Natural killer cell (primary cell): Measurements from ENCODE around the gene CTTN. TPM values are rescaled to one million over a fixed set of nuclear protein-coding genes. Genes with fewer than 3 reads are reported as not detected.
A peak's percentile ranks its signal among the peaks of the same experiment; 100 is the strongest.

Experiments used
- ATAC-seq, 3 donors: fragments of 150-1000 bp in 2 of 3; fragments of 200-7000 bp in 1 of 3; cut with Tn5 transposase; 1 replicate in 1 of 3; 2 replicates in 2 of 3; pipeline ENCODE4 v1.10.0; 2021; ENCODE audit warnings: mild to moderate bottlenecking in 2 of 3, moderate library complexity in 2 of 3
- DNase-seq, 2 donors: peaks; one replicate each; pipeline versions ENCODE4 v3.0.0 to v3.0.0-alpha.2; 2013 to 2021; ENCODE audit warnings: mixed read lengths in 1 of 2
- H3K27ac ChIP-seq: one replicate; pipeline ENCODE4 v1.5.1; 2013; ENCODE audit warnings: mild to moderate bottlenecking, low read length
- H3K27me3 ChIP-seq: one replicate; pipeline ENCODE4 v1.6.1; 2013; ENCODE audit warnings: low read length; ENCODE audit not compliant: control insufficient read depth, insufficient read depth
- H3K36me3 ChIP-seq: one replicate; pipeline ENCODE4 v1.6.1; 2013; ENCODE audit warnings: low read length; ENCODE audit not compliant: control insufficient read depth, insufficient read depth
- H3K4me1 ChIP-seq: one replicate; pipeline ENCODE4 v1.6.1; 2013; ENCODE audit warnings: low read length; ENCODE audit not compliant: control insufficient read depth, insufficient read depth
- H3K4me3 ChIP-seq: one replicate; pipeline ENCODE4 v1.5.1; 2013; ENCODE audit warnings: low read length
- H3K9me3 ChIP-seq: one replicate; pipeline ENCODE4 v1.6.1; 2013; ENCODE audit warnings: low read length; ENCODE audit not compliant: control insufficient read depth, insufficient read depth
- H3K27ac Mint-ChIP-seq, 2 donors: one replicate each; pipeline ENCODE4 v1.8.0; 2022; ENCODE audit warnings: mild to moderate bottlenecking in 2 of 2, mixed read lengths in 2 of 2, moderate library complexity in 1 of 2
- H3K27me3 Mint-ChIP-seq, 2 donors: one replicate each; pipeline ENCODE4 v1.8.0; 2022; ENCODE audit warnings: low read depth in 2 of 2, mixed read lengths in 2 of 2
- H3K36me3 Mint-ChIP-seq: one replicate; pipeline ENCODE4 v1.8.0; 2022; ENCODE audit warnings: mixed read lengths
- H3K4me1 Mint-ChIP-seq, 2 donors: one replicate each; pipeline ENCODE4 v1.8.0; 2022; ENCODE audit warnings: mixed read lengths in 2 of 2
- H3K4me3 Mint-ChIP-seq: one replicate; pipeline ENCODE4 v1.8.0; 2022; ENCODE audit warnings: mild to moderate bottlenecking, moderate library complexity, mixed read lengths
- H3K9me3 Mint-ChIP-seq, 2 donors: one replicate each; pipeline ENCODE4 v1.8.0; 2022; ENCODE audit warnings: mixed read lengths in 2 of 2
- CTCF ChIP-seq: fragments of 200-600 bp; IDR thresholded peaks from one replicate; pipeline ENCODE4 v1.8.0; 2022; ENCODE audit warnings: antibody characterized with exemption
- WGBS: methylation state at CpG from one replicate; pipeline ENCODE4 v1.1.7; 2013; ENCODE audit warnings: missing lambda C conversion rate; ENCODE audit not compliant: insufficient coverage; 5-methylcytosine and 5-hydroxymethylcytosine counted together
- intact Hi-C: fragments of 100-400 bp; cut with micrococcal nuclease; formaldehyde crosslinking; loops from one replicate; pipeline ENCODE4 v1.14.2; 2022
- total RNA-seq, 4 donors: library from RNA; stranded (reverse); fragments of 120-200 nt in 1 of 4; gene quantifications; one replicate each; pipeline versions ENCODE4 v1.2.3 to v1.2.4, GENCODE V29; 2013 to 2022

CTTN gene
- total RNA-seq, 3 donors from 2014 or later (not counting 1 experiment from before 2014, with no cell fraction given), result 0.59 to 5.8 (median 1.8) TPM

DNA sequence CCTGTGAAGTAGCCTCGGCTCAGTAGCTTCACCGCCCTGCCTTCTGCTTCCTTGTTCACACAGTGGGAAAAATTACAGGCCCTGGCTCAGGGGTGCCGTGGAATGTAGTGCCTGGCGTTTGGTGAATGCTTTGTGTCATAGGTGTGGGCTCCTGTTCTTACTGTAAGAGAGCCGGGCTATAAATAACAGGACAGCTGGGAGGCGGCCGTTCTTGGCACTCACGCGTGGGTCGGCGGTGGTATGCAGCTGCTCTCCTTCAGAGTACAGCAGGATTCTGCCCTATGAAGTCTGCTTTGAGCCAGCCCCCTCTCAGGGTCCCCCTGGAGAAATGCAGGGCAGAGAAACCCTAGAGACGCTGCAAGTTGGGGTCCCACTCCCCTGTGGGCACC is 84.2 kb downstream of the CTTN start:
- no peaks in the 10 kb centered on the region for H3K36me3 Mint-ChIP-seq
- H3K9me3 ChIP-seq, result no peaks in the 10 kb centered on the region
- H3K4me1 ChIP-seq, result no peaks in the 10 kb centered on the region
- no peaks in the 10 kb centered on the region for H3K27me3 ChIP-seq
- H3K27ac Mint-ChIP-seq, result no peak overlapping the region
- ATAC-seq, result no peak
- peaks cover 0 to 1% of the 10 kb centered on the region in 2 donors for H3K4me1 Mint-ChIP-seq
- H3K4me3 ChIP-seq, result no peak overlapping the region
- H3K4me3 Mint-ChIP-seq, result no peak overlapping the region
- no peaks in the 10 kb centered on the region for H3K27me3 Mint-ChIP-seq
- 66% methylated on average over 12 of the region's 12 CpGs for WGBS
- H3K9me3 Mint-ChIP-seq, result no peaks in the 10 kb centered on the region
- no peak for TF ChIP-seq CTCF
- DNase-seq, result no peak
- intact Hi-C loops, result no loop called here
- no peaks in the 10 kb centered on the region for H3K36me3 ChIP-seq
- no peak overlapping the region for H3K27ac ChIP-seq

GRCh38 chr11:70483077-70483861 is 84.9 kb downstream of the CTTN start:
- 89% methylated on average over 6 of the region's 9 CpGs for WGBS
- Mint-ChIP-seq H3K27ac (no peak overlapping the region), H3K27me3 (no peaks in the 10 kb centered on the region), H3K4me3 (no peak overlapping the region), H3K4me1 (peaks cover 0 to 4% of the 10 kb centered on the region in 2 donors), H3K36me3 (no peaks in the 10 kb centered on the region), H3K9me3 (no peaks in the 10 kb centered on the region)
- no peaks in the 10 kb centered on the region for H3K36me3 ChIP-seq
- intact Hi-C loops, result no loop called here
- ATAC-seq (peak in 1 of 3 donors; percentile 30), DNase-seq (no peak)
- no peaks in the 10 kb centered on the region for H3K9me3 ChIP-seq
- H3K27me3 ChIP-seq, result no peaks in the 10 kb centered on the region
- H3K27ac ChIP-seq, result no peak overlapping the region
- no peak for TF ChIP-seq CTCF
- H3K4me3 ChIP-seq, result no peak overlapping the region
- no peaks in the 10 kb centered on the region for H3K4me1 ChIP-seq

GRCh38 chr11:70483917-70484316 is 85.6 kb downstream of the CTTN start:
- H3K9me3 ChIP-seq, result no peaks in the 10 kb centered on the region
- DNase-seq, result no peak
- Mint-ChIP-seq H3K27me3 (no peaks in the 10 kb centered on the region), H3K9me3 (no peaks in the 10 kb centered on the region), H3K4me3 (no peak overlapping the region), H3K27ac (no peak overlapping the region), H3K36me3 (no peaks in the 10 kb centered on the region), H3K4me1 (peaks cover 0 to 4% of the 10 kb centered on the region in 2 donors)
- no peaks in the 10 kb centered on the region for H3K36me3 ChIP-seq
- TF ChIP-seq CTCF, result no peak
- no peaks in the 10 kb centered on the region for H3K27me3 ChIP-seq
- no peaks in the 10 kb centered on the region for H3K4me1 ChIP-seq
- no peak for ATAC-seq
- intact Hi-C loops, result no loop called here
- WGBS, result 87% methylated on average over 2 of the region's 2 CpGs
- no peak overlapping the region for H3K4me3 ChIP-seq
- H3K27ac ChIP-seq, result no peak overlapping the region
